Measurements from ENCODE around the gene EPHA8. TPM values are rescaled to one million over a fixed set of nuclear protein-coding genes. Genes with fewer than 3 reads are reported as not detected.
A peak's percentile ranks its signal among the peaks of the same experiment; 100 is the strongest.

EPHA8 gene
- total RNA-seq, 1 donor from 2014 or later = not detected

- Histone ChIP-seq H3K79me2 (ENCODE audit: low read depth) (no peaks in the 10 kb centered on the region), H4K20me1 (ENCODE audit: low read depth) (no peaks in the 10 kb centered on the region), H3K9me3 (ENCODE audit: low read depth) (no peaks in the 10 kb centered on the region), H3K36me3 (no peaks in the 10 kb centered on the region), H3K4me2 (no peak overlapping the region), H3K4me3 (no peak overlapping the region), H3K4me1 (no peaks in the 10 kb centered on the region), H3F3A (ENCODE audit: low read depth) (no peaks in the 10 kb centered on the region), H3K27ac (no peak overlapping the region), H3K27me3 (no peaks in the 10 kb centered on the region), H3K9ac (no peak overlapping the region), H2AFZ (replicated peaks) (no peak overlapping the region)
- Mint-ChIP-seq H3K27ac (no peak overlapping the region), H3K27me3 (ENCODE audit: insufficient read depth, low read depth) (no peaks in the 10 kb centered on the region), H3K4me3 (no peak overlapping the region), H3K36me3 (no peaks in the 10 kb centered on the region), H3K4me1 (peaks cover 3% of the 10 kb centered on the region), H3K9me3 (no peaks in the 10 kb centered on the region)
- DNase-seq (ENCODE audit: low spot score) = no peak
- TF ChIP-seq EZH2 (IDR thresholded peaks at IDR 0.05) (no peak), EZH2phosphoT487 (IDR thresholded peaks at IDR 0.05) (no peak), CTCF (IDR thresholded peaks at IDR 0.05) (no peak)
Measured at GRCh38 chr1:22535399-22535798, 27.9 kb upstream of the EPHA8 start.

GRCh38 chr1:22536506-22536905, 26.8 kb upstream of the EPHA8 start:
- no peaks in the 10 kb centered on the region for H3K4me1 ChIP-seq
- no peak overlapping the region for H3K27ac ChIP-seq
- no peak for TF ChIP-seq CTCF (IDR thresholded peaks at IDR 0.05)
- TF ChIP-seq EZH2 (IDR thresholded peaks at IDR 0.05) = no peak
- TF ChIP-seq EZH2phosphoT487 (IDR thresholded peaks at IDR 0.05) = no peak
- H3K36me3 ChIP-seq = no peaks in the 10 kb centered on the region
- no peaks in the 10 kb centered on the region for H4K20me1 ChIP-seq (ENCODE audit: low read depth)
- Mint-ChIP-seq H3K27me3 (ENCODE audit: insufficient read depth, low read depth) (peaks cover 2% of the 10 kb centered on the region), H3K4me3 (no peak overlapping the region), H3K4me1 (peaks cover 3% of the 10 kb centered on the region), H3K36me3 (no peaks in the 10 kb centered on the region), H3K27ac (no peak overlapping the region), H3K9me3 (no peaks in the 10 kb centered on the region)
- H3K9me3 ChIP-seq (ENCODE audit: low read depth) = no peaks in the 10 kb centered on the region
- H3K4me3 ChIP-seq = no peak overlapping the region
- no peak overlapping the region for H2AFZ ChIP-seq (replicated peaks)
- no peak overlapping the region for H3K9ac ChIP-seq
- H3K27me3 ChIP-seq = no peaks in the 10 kb centered on the region
- H3K4me2 ChIP-seq = no peak overlapping the region
- no peaks in the 10 kb centered on the region for H3F3A ChIP-seq (ENCODE audit: low read depth)
- no peak for DNase-seq (ENCODE audit: low spot score)
- H3K79me2 ChIP-seq (ENCODE audit: low read depth) = no peaks in the 10 kb centered on the region

- no peaks in the 10 kb centered on the region for H3K79me2 ChIP-seq (ENCODE audit: low read depth)
- H3F3A ChIP-seq (ENCODE audit: low read depth) = no peaks in the 10 kb centered on the region
- DNase-seq (ENCODE audit: low spot score) = no peak
- no peaks in the 10 kb centered on the region for H3K27me3 ChIP-seq
- no peak overlapping the region for H3K9ac ChIP-seq
- no peak overlapping the region for H3K4me2 ChIP-seq
- no peaks in the 10 kb centered on the region for H4K20me1 ChIP-seq (ENCODE audit: low read depth)
- no peak overlapping the region for H2AFZ ChIP-seq (replicated peaks)
- Mint-ChIP-seq H3K27me3 (ENCODE audit: insufficient read depth, low read depth) (peaks cover 2% of the 10 kb centered on the region), H3K4me3 (no peak overlapping the region), H3K36me3 (no peaks in the 10 kb centered on the region), H3K27ac (peak overlapping the region; percentile 42), H3K4me1 (peaks cover 3% of the 10 kb centered on the region), H3K9me3 (no peaks in the 10 kb centered on the region)
- no peak overlapping the region for H3K27ac ChIP-seq
- H3K4me3 ChIP-seq = no peak overlapping the region
- no peaks in the 10 kb centered on the region for H3K9me3 ChIP-seq (ENCODE audit: low read depth)
- H3K4me1 ChIP-seq = no peaks in the 10 kb centered on the region
- TF ChIP-seq EZH2phosphoT487 (IDR thresholded peaks at IDR 0.05) = no peak
- TF ChIP-seq EZH2 (IDR thresholded peaks at IDR 0.05) = no peak
- TF ChIP-seq CTCF (IDR thresholded peaks at IDR 0.05) = no peak
- no peaks in the 10 kb centered on the region for H3K36me3 ChIP-seq
Measured at GRCh38 chr1:22537441-22538139, 25.7 kb upstream of the EPHA8 start.
